Left colon (tissue), 2 donors: Measurements from ENCODE around the gene ZBTB24. TPM values are rescaled to one million over a fixed set of nuclear protein-coding genes. Genes with fewer than 3 reads are reported as not detected.

Experiments used
- ATAC-seq: fragments of 200-7000 bp; cut with Tn5 transposase; one replicate; pipeline ENCODE4 v1.9.1; 2020; ENCODE audit warnings: mild to moderate bottlenecking, moderate library complexity
- DNase-seq, 2 donors: peaks; one replicate each; pipeline ENCODE4 v3.0.0-alpha.2; 2020
- intact Hi-C, 2 donors: fragments of 100-400 bp; cut with DNase I in 1 of 2; cut with micrococcal nuclease in 1 of 2; formaldehyde crosslinking; loops; one replicate each; pipeline versions ENCODE4 v1.11.2 to v1.14.0; 2022; cut with DNase I, micrococcal nuclease
- total RNA-seq, 2 donors: library from RNA; stranded (reverse); fragmentation: NEBNext Ultra II Directional; extraction: Animal tissue kit (Norgen Biotek cat#: 25700); gene quantifications; one replicate each; pipeline ENCODE4 v1.2.1, GENCODE V29; 2021
- donor health status: DM: no; HTN: no; CAD: no.
- donor health status: DM: yes; HTN: yes; CAD: no.

Gene ZBTB24
- total RNA-seq, 2 donors from 2014 or later = 6.6 to 6.7 TPM

GRCh38 chr6:109442393-109442924 lies 40.6 kb downstream of the ZBTB24 start:
- DNase-seq = no peak
- ATAC-seq = no peak
- intact Hi-C loops = no loop called here

- ATAC-seq = peak; percentile 56
- peak; percentile 66 to 72 for DNase-seq
- intact Hi-C loops = no loop called here
Measured at GRCh38 chr6:109441069-109441816, 41.8 kb downstream of the ZBTB24 start.

GRCh38 chr6:109440331-109441068 lies 42.5 kb downstream of the ZBTB24 start, which contains the start of the genes PPIL6 and SMPD2:
TSS of gene PPIL6 (minus strand) at chr6:109440628. CDS start at chr6:109440590, 38 bp downstream.
TSS of gene SMPD2 (plus strand) at chr6:109440724. CDS start at chr6:109441122, 398 bp downstream.
- ATAC-seq = peak; percentile 87

GRCh38 chr6:109436041-109436440 lies 47.0 kb downstream of the ZBTB24 start:
- intact Hi-C loops = no loop called here
- DNase-seq (no peak), ATAC-seq (no peak)

More at GRCh38 chr6:109440331-109441068, 42.5 kb downstream of the ZBTB24 start, which contains the start of the genes PPIL6 and SMPD2:
- DNase-seq = peak; percentile 83 to 89
- intact Hi-C loops = no loop called here

GRCh38 chr6:109434456-109434855 lies 48.6 kb downstream of the ZBTB24 start:
- DNase-seq (no peak), ATAC-seq (no peak)
- intact Hi-C loops = no loop called here

- intact Hi-C loops = no loop called here
- no peak for DNase-seq
- peak; percentile 24 for ATAC-seq
Measured at GRCh38 chr6:109429496-109429895, 53.5 kb downstream of the ZBTB24 start.

- ATAC-seq (peak; percentile 74), DNase-seq (no peak)
- intact Hi-C loops = no loop called here
Measured at GRCh38 chr6:109428889-109429477, 54.0 kb downstream of the ZBTB24 start.

- intact Hi-C loops = no loop called here
- DNase-seq (no peak), ATAC-seq (no peak)
Measured at GRCh38 chr6:109424946-109425345, 58.1 kb downstream of the ZBTB24 start.

GRCh38 chr6:109421184-109421583 lies 61.8 kb downstream of the ZBTB24 start:
- DNase-seq (no peak), ATAC-seq (no peak)
- intact Hi-C loops = no loop called here

GRCh38 chr6:109420751-109421150 lies 62.3 kb downstream of the ZBTB24 start:
- intact Hi-C loops = no loop called here
- no peak for DNase-seq
- ATAC-seq = no peak

GRCh38 chr6:109417646-109418045 lies 65.4 kb downstream of the ZBTB24 start:
- ATAC-seq = no peak
- DNase-seq = no peak
- intact Hi-C loops = no loop called here

Other genes starting within 250 kb of the ZBTB24 start
- gene CD164, start 100.8 kb downstream of the ZBTB24 start, total RNA-seq = 100 to 1,000 TPM; 591 to 774 TPM
- 1 to 10 TPM in 1 of 2 donors, under 1 TPM in 1; 0.58 to 2.0 TPM for gene PPIL6, start 42.6 kb downstream of the ZBTB24 start, total RNA-seq
- gene SMPD2, start 42.5 kb downstream of the ZBTB24 start, total RNA-seq = 10 to 100 TPM; 17.8 to 23.8 TPM
- 10 to 100 TPM; 62.7 to 63.9 TPM for gene MICAL1, start 27.4 kb downstream of the ZBTB24 start, total RNA-seq
- gene AK9, start 208.0 kb upstream of the ZBTB24 start, total RNA-seq = 1 to 10 TPM; 7.0 to 7.6 TPM
- gene FIG4, start 208.1 kb upstream of the ZBTB24 start, total RNA-seq = 10 to 100 TPM; 15.3 to 15.9 TPM